Right lobe of liver (tissue), 6 donors: ENCODE data around the gene APCDD1L. TPM values are rescaled to one million over a fixed set of nuclear protein-coding genes. Genes with fewer than 3 reads are reported as not detected.

ENCODE experiments used
- ATAC-seq, 4 donors: fragments of 200-7000 bp; cut with Tn5 transposase; one replicate each; pipeline ENCODE4 v1.9.1; 2020; ENCODE audit warnings: mild to moderate bottlenecking in 4 of 4, moderate library complexity in 4 of 4
- DNase-seq, 3 donors: peaks; one replicate each; pipeline ENCODE4 v3.0.0-alpha.2; 2020
- H3K27ac ChIP-seq, 3 donors: fragments of 200-600 bp; one replicate each; pipeline ENCODE4 v1.8.0; 2022
- H3K27me3 ChIP-seq, 2 donors: fragments of 200-600 bp; one replicate each; pipeline ENCODE4 v1.8.0; 2022
- H3K36me3 ChIP-seq, 4 donors: fragments of 200-600 bp; sonication (generic) in 1 of 4; one replicate each; pipeline versions ENCODE4 v1.5.1 to v1.8.0; 2017 to 2022; ENCODE audit warnings: control low read depth in 1 of 4
- H3K4me1 ChIP-seq, 4 donors: fragments of 200-600 bp; sonication (generic) in 1 of 4; one replicate each; pipeline versions ENCODE4 v1.5.1 to v1.8.0; 2017 to 2022; ENCODE audit warnings: control low read depth in 1 of 4
- H3K4me3 ChIP-seq, 3 donors: fragments of 200-600 bp; one replicate each; pipeline ENCODE4 v1.8.0; 2022
- H3K9me3 ChIP-seq, 4 donors: fragments of 200-600 bp; sonication (generic) in 1 of 4; one replicate each; pipeline versions ENCODE4 v1.5.1 to v1.8.0; 2017 to 2022; ENCODE audit warnings: control low read depth in 1 of 4
- CTCF ChIP-seq, 4 donors: fragments of 200-600 bp in 3 of 4; fragments of 450-650 bp in 1 of 4; IDR thresholded peaks; one replicate each; pipeline versions ENCODE4 v1.5.1 to v1.8.0; 2016 to 2022; ENCODE audit warnings: antibody characterized with exemption in 4 of 4, mild to moderate bottlenecking in 2 of 4
- POLR2A ChIP-seq: fragments of 450-650 bp; IDR thresholded peaks from one replicate; pipeline ENCODE4 v1.6.1; 2017; ENCODE audit warnings: antibody characterized with exemption, mild to moderate bottlenecking
- WGBS: methylation state at CpG from one replicate; pipeline ENCODE4 v1.1.6; 2018; ENCODE audit warnings: low coverage, low lambda C conversion rate; ENCODE audit not compliant: insufficient coverage; ENCODE audit errors: missing lambda C conversion rate; 5-methylcytosine and 5-hydroxymethylcytosine counted together
- intact Hi-C, 2 donors: fragments of 100-400 bp; cut with DNase I; formaldehyde crosslinking; loops; one replicate each; pipeline versions ENCODE4 v1.11.2 to v1.14.1; 2022
- total RNA-seq, 6 experiments: library from RNA; depleted of rRNA in 2 of 6; stranded (reverse); fragments of >200 nt in 2 of 6; fragmentation: NEBNext Ultra II Directional in 3 of 6; extraction: Animal tissue kit (Norgen Biotek cat#: 25700) in 3 of 6; gene quantifications; one replicate each; pipeline versions ENCODE4 v1.1.0 to v1.2.4, GENCODE V29; 2016 to 2023
- donor health status: DM: no; HTN: yes; CAD: no.
- donor health status: DM: no; HTN: no; CAD: no.
- donor health status: DM: no; HTN: no; CAD: no.
- donor health status: DM: no; HTN: yes; CAD: no.
- donor health status: DM: no; HTN: yes; CAD: no.

The APCDD1L gene
- total RNA-seq, 6 experiments from 2014 or later = 0.04 TPM; not detected in 5

GRCh38 chr20:58531657-58532056, 16.5 kb upstream of the APCDD1L start:
- no peak overlapping the region for H3K4me3 ChIP-seq
- DNase-seq = no peak
- no peak for TF ChIP-seq CTCF (IDR thresholded peaks at IDR 0.05)
- TF ChIP-seq POLR2A = no peak
- no peaks in the 10 kb centered on the region for H3K36me3 ChIP-seq
- H3K27ac ChIP-seq = no peak overlapping the region
- intact Hi-C loops = no loop called here
- H3K4me1 ChIP-seq = no peaks in the 10 kb centered on the region
- ATAC-seq = no peak
- peaks cover 0 to 9% (median 0%) of the 10 kb centered on the region in 4 donors for H3K9me3 ChIP-seq
- H3K27me3 ChIP-seq = no peaks in the 10 kb centered on the region

GRCh38 chr20:58531063-58531462, 15.9 kb upstream of the APCDD1L start:
- no peaks in the 10 kb centered on the region for H3K27me3 ChIP-seq
- peaks cover 0 to 9% (median 0%) of the 10 kb centered on the region in 4 donors for H3K9me3 ChIP-seq
- H3K4me1 ChIP-seq = no peaks in the 10 kb centered on the region
- no peak overlapping the region for H3K27ac ChIP-seq
- no peak overlapping the region for H3K4me3 ChIP-seq
- no peak for ATAC-seq
- TF ChIP-seq CTCF (IDR thresholded peaks at IDR 0.05) (no peak), POLR2A (no peak)
- no peaks in the 10 kb centered on the region for H3K36me3 ChIP-seq
- no peak for DNase-seq
- intact Hi-C loops = no loop called here

GRCh38 chr20:58528412-58528811, 13.2 kb upstream of the APCDD1L start:
- intact Hi-C loops = no loop called here
- Histone ChIP-seq H3K36me3 (no peaks in the 10 kb centered on the region), H3K4me3 (no peak overlapping the region), H3K27ac (no peak overlapping the region), H3K4me1 (no peaks in the 10 kb centered on the region), H3K9me3 (peaks cover 0 to 9% (median 0%) of the 10 kb centered on the region in 4 donors), H3K27me3 (no peaks in the 10 kb centered on the region)
- TF ChIP-seq CTCF (IDR thresholded peaks at IDR 0.05) = no peak
- no peak for ATAC-seq
- DNase-seq = no peak
- WGBS = 75% methylated on average over 1 of the region's 1 CpG

- H3K36me3 ChIP-seq = no peaks in the 10 kb centered on the region
- intact Hi-C loops = no loop called here
- WGBS = 94% methylated on average over 3 of the region's 3 CpGs
- TF ChIP-seq CTCF (IDR thresholded peaks at IDR 0.05) = no peak
- TF ChIP-seq POLR2A = no peak
- DNase-seq = no peak
- H3K9me3 ChIP-seq = peaks cover 0 to 8% (median 0%) of the 10 kb centered on the region in 4 donors
- no peaks in the 10 kb centered on the region for H3K27me3 ChIP-seq
- no peak overlapping the region for H3K27ac ChIP-seq
- no peak for ATAC-seq
- no peak overlapping the region for H3K4me3 ChIP-seq
- no peaks in the 10 kb centered on the region for H3K4me1 ChIP-seq
Observed at GRCh38 chr20:58526411-58526810, 11.2 kb upstream of the APCDD1L start.

- Histone ChIP-seq H3K27me3 (no peaks in the 10 kb centered on the region), H3K36me3 (no peaks in the 10 kb centered on the region), H3K27ac (no peak overlapping the region), H3K9me3 (no peaks in the 10 kb centered on the region), H3K4me1 (no peaks in the 10 kb centered on the region), H3K4me3 (no peak overlapping the region)
- no peak for TF ChIP-seq POLR2A
- TF ChIP-seq CTCF (IDR thresholded peaks at IDR 0.05) = no peak
- 63% methylated on average over 5 of the region's 7 CpGs for WGBS
- ATAC-seq (no peak), DNase-seq (no peak)
- intact Hi-C loops = no loop called here
Observed at GRCh38 chr20:58524814-58525213, 9.6 kb upstream of the APCDD1L start.
